CD4-positive, CD25-positive, alpha-beta regulatory T cell (primary cell): ENCODE results near the gene UST. TPM values are rescaled to one million over a fixed set of nuclear protein-coding genes. Genes with fewer than 3 reads are reported as not detected.

ENCODE experiments used
- ATAC-seq, 2 donors: fragments of 150-1000 bp; cut with Tn5 transposase; one replicate each; pipeline ENCODE4 v1.10.0; 2021; ENCODE audit warnings: low read depth in 2 of 2, moderate number of reproducible peaks in 2 of 2, moderate library complexity in 1 of 2
- DNase-seq, 3 donors: peaks; one replicate each; pipeline versions ENCODE4 v3.0.0 to v3.0.0-alpha.2; 2012 to 2022; ENCODE audit warnings: mixed read lengths in 1 of 3
- H3K27ac ChIP-seq: one replicate; pipeline ENCODE4 v1.7.0; 2013; ENCODE audit warnings: mild to moderate bottlenecking, low read length; ENCODE audit not compliant: insufficient read depth, poor library complexity, severe bottlenecking
- H3K27me3 ChIP-seq: one replicate; pipeline ENCODE4 v1.7.0; 2013; ENCODE audit warnings: low read length; ENCODE audit not compliant: control insufficient read depth, insufficient read depth
- H3K36me3 ChIP-seq: one replicate; pipeline ENCODE4 v1.7.0; 2013; ENCODE audit warnings: mild to moderate bottlenecking, low read length, moderate library complexity; ENCODE audit not compliant: control insufficient read depth, insufficient read depth
- H3K4me1 ChIP-seq: 2 replicates; pipeline ENCODE4 v1.7.0; 2013; ENCODE audit warnings: mild to moderate bottlenecking, low read length; ENCODE audit not compliant: insufficient read depth, control insufficient read depth, poor library complexity, severe bottlenecking
- H3K4me3 ChIP-seq: one replicate; pipeline ENCODE4 v1.7.0; 2013; ENCODE audit warnings: low read depth, mild to moderate bottlenecking, low read length, moderate library complexity
- H3K9me3 ChIP-seq, 2 experiments: 1 replicate in 1 of 2; 2 replicates in 1 of 2; pipeline ENCODE4 v1.7.0; 2013; ENCODE audit warnings: low read length in 2 of 2, mild to moderate bottlenecking in 1 of 2, moderate library complexity in 1 of 2; ENCODE audit not compliant: control insufficient read depth in 2 of 2
- H3K27ac Mint-ChIP-seq, 3 donors: one replicate each; pipeline ENCODE4 v1.8.0; 2020 to 2022; ENCODE audit warnings: mild to moderate bottlenecking in 3 of 3, mixed read lengths in 3 of 3, moderate library complexity in 2 of 3
- H3K27me3 Mint-ChIP-seq: one replicate; pipeline ENCODE4 v1.8.0; 2022; ENCODE audit warnings: mild to moderate bottlenecking, mixed read lengths
- H3K36me3 Mint-ChIP-seq: one replicate; pipeline ENCODE4 v1.8.0; 2020; ENCODE audit warnings: mixed read lengths
- H3K4me1 Mint-ChIP-seq, 4 donors: one replicate each; pipeline ENCODE4 v1.8.0; 2020 to 2022; ENCODE audit warnings: mixed read lengths in 4 of 4, mild to moderate bottlenecking in 1 of 4
- H3K4me3 Mint-ChIP-seq, 4 donors: one replicate each; pipeline ENCODE4 v1.8.0; 2020 to 2022; ENCODE audit warnings: mild to moderate bottlenecking in 4 of 4, mixed read lengths in 4 of 4, moderate library complexity in 3 of 4
- H3K9me3 Mint-ChIP-seq, 7 donors: one replicate each; pipeline ENCODE4 v1.8.0; 2020 to 2022; ENCODE audit warnings: mixed read lengths in 7 of 7, mild to moderate bottlenecking in 3 of 7, moderate library complexity in 2 of 7
- polyA plus RNA-seq, 4 donors: library from polyadenylated mRNA; unstranded; fragments of 300-500 nt; fragmentation: Illumina TruSeq; gene quantifications; one replicate each; pipeline ENCODE4 v1.2.3, GENCODE V29; 2021
- total RNA-seq: library from RNA; stranded (reverse); gene quantifications from one replicate; pipeline ENCODE4 v1.2.3, GENCODE V29; 2022

Gene UST
- total and polyA plus RNA-seq, 5 donors from 2014 or later, result 1.1 to 2.9 (median 2.5) TPM

GRCh38 chr6:149125309-149125708 lies 378.5 kb downstream of the UST start:
- Mint-ChIP-seq H3K36me3 (peaks cover 13% of the 10 kb centered on the region), H3K27me3 (no peaks in the 10 kb centered on the region), H3K4me1 (peaks cover 53 to 72% (median 58%) of the 10 kb centered on the region in 4 donors), H3K27ac (peak overlapping the region in 1 of 3 donors; percentile 75), H3K4me3 (peak overlapping the region in 1 of 4 donors; percentile 4), H3K9me3 (peaks cover 0 to 23% (median 7%) of the 10 kb centered on the region in 7 donors)
- ATAC-seq (no peak), DNase-seq (no peak)
- Histone ChIP-seq H3K4me3 (no peak overlapping the region), H3K36me3 (no peaks in the 10 kb centered on the region), H3K4me1 (peaks cover 28% of the 10 kb centered on the region), H3K9me3 (no peaks in the 10 kb centered on the region), H3K27ac (no peak overlapping the region), H3K27me3 (no peaks in the 10 kb centered on the region)
